ENCODE measurements around the gene TYMP.
"Not testable (repeated sequence)": the region's sequence is repeated elsewhere in the genome, so short reads cannot be mapped to it uniquely, and the experiment has no call there.

TYMP gene

GRCh38 chr22:50562523-50563412 is 33.0 kb upstream of the TYMP start, which contains the start of gene SYCE3:
SYCE3 (minus strand) TSS chr22:50562919; CDS start chr22:50556405, 6,514 bp downstream.
- DNase-seq = peak; percentile 99

GRCh38 chr22:50561401-50562358 is 31.9 kb upstream of the TYMP start:
- DNase-seq = no peak

- no peak for DNase-seq
These were observed 30.2 kb upstream of the TYMP start for GRCh38 chr22:50560034-50560433.

GRCh38 chr22:50556703-50557102 is 26.9 kb upstream of the TYMP start:
- no peak for DNase-seq

GRCh38 chr22:50553310-50553709 is 23.5 kb upstream of the TYMP start:
- no peak for DNase-seq

GRCh38 chr22:50551160-50551752 is 21.4 kb upstream of the TYMP start:
- DNase-seq = no peak

- no peak for DNase-seq
These were observed 20.6 kb upstream of the TYMP start for GRCh38 chr22:50550395-50550794.

- DNase-seq = no peak
These were observed 19.3 kb upstream of the TYMP start for GRCh38 chr22:50548921-50549790.

- no peak for DNase-seq
These were observed 18.5 kb upstream of the TYMP start for GRCh38 chr22:50548040-50548920.

GRCh38 chr22:50547263-50547985 is 17.6 kb upstream of the TYMP start:
- DNase-seq = no peak

- DNase-seq = no peak
These were observed 16.8 kb upstream of the TYMP start for GRCh38 chr22:50546326-50547262.

- no peak for DNase-seq
These were observed 15.9 kb upstream of the TYMP start, which contains the start of gene KLHDC7B for GRCh38 chr22:50545522-50546325. KLHDC7B (plus strand) TSS chr22:50545899; CDS start chr22:50546244, 345 bp downstream.

- peak; percentile 58 for DNase-seq
These were observed 15.0 kb upstream of the TYMP start for GRCh38 chr22:50544746-50545253.

- peak; percentile 85 for DNase-seq
These were observed 14.4 kb upstream of the TYMP start for GRCh38 chr22:50544078-50544745.

GRCh38 chr22:50542416-50542927 is 12.7 kb upstream of the TYMP start:
- DNase-seq = no peak

- not testable (repeated sequence) for DNase-seq
These were observed 11.8 kb upstream of the TYMP start for GRCh38 chr22:50541667-50542026.

GRCh38 chr22:50540381-50540780 is 10.6 kb upstream of the TYMP start:
- no peak for DNase-seq

Data from NCI-H69 (cell line).